GM19351 (cell line): ENCODE data around the gene TGFB3.
"Not testable (repeated sequence)": the region's sequence is repeated elsewhere in the genome, so short reads cannot be mapped to it uniquely, and the experiment has no call there.

Experiments used
- ATAC-seq: cut with Tn5 transposase; IDR thresholded peaks from one replicate; pipeline ENCODE4 v1.9.1; 2021; ENCODE audit warnings: mild to moderate bottlenecking, moderate library complexity; ENCODE audit not compliant: unreplicated experiment

The TGFB3 gene

DNA sequence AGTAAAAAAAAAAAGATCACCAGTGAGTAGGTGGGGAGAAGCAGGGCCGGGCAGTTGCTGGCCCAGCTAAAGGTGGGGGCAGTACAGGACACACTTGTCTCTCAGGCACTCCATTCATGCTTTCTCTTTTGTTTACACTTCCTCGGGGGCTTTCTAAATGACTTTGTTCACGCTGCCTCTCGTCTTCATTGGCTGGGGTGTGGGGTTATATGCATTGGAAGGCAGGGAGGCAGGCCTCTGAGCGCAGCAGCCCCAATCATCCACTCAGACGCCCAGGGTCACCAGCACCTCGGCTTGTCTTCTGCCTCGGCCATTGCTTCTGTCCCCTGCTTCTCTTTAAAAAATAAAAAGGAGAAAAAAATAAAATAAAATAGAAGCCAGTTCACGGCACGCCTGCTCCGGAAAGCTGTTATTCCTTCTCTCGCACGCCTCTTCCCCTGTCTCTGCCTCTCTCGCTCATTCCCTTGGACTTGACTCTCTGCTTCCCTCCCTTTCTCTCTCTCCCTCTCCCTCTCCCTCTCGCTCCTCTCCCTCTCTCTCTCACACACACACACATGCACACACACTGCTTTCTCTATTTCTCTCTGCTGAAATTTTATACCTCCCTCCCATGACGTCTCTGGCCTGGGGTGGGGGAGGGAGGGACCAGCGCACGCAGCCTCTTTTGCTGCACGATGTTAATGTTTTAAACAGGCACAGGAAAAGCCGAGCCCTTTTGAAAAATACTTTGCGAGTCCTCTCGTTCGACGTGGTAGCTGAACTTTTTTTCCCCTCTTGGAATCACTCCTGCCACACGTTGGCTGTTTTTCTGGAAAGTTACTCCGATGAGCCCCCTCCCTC lies at the start of gene TGFB3:
TSS of gene TGFB3 (minus strand) at position 570 of the 840 bp plus-strand sequence. CDS start 1,102 bp downstream, outside the sequence.
- peak; percentile 50 for ATAC-seq

DNA sequence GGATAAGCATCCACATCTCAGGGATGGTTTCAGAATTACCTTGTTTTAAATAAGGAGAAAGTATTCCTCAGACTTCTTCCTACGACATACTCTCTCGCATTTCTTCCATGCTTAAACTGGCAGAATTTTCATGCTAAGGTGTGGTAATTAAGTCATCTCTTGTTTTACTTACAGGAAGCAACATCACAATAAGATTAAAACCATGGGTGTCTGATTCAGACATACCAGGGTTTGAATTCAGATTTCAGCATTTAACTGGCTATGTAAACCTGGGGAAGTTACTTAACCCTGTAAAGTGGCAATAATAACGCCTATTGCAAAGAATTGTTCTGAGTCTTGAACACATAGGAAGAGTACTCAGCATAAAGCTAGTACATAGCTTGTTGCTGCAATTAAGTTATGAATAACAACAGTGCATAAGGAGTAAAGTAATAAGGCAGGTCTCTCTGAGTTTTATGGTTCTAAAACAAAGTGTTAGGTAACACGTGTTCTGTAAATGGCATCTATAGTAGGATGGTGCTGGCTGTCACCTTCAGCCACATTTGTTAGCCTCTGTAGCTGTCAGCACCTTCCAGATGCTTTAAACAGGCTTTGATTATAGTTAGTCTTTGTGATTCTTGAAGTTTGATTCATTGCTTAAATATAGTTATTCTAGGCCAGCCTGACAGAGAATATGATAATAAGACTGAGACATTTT lies 42.6 kb upstream of the TGFB3 start:
- no peak for ATAC-seq

DNA sequence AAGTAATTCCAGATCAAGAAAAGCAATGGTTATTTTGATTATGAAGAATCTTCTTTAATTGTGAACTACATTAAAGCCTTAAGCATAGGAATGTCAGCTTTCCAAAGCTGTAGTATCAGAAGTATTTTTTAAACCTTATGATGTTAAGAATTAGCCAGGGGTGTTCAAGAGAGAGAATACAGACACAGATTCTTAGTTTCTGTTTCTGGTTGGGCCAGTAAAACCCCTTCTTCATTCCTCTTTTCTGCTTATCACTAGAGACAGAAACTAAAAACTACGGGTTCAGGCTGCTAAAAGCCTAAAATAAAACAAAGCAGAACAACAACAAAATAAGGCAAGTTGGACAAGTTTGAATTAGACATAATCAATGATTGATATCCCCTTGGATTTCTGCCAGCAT lies 42.0 kb upstream of the TGFB3 start:
- ATAC-seq, result no peak

DNA sequence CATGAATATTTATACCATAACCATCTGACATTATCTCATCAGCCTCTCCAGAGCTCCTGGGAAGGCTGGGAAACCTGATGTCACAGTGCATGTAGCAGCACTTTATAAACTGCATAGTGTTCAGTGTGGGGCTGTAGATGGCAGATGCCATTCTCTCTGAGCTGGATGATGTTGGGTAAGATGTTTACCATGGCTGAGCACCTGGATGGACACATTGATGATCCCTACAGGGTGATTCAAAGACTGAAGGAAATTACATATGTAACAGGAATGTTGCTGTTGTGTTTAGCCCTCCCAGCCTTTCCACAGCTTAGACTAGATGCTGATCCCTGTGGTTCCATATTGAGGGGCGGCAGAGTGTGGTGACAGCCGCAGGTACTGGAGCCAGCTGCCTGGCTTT lies 41.2 kb upstream of the TGFB3 start:
- ATAC-seq, result no peak

DNA sequence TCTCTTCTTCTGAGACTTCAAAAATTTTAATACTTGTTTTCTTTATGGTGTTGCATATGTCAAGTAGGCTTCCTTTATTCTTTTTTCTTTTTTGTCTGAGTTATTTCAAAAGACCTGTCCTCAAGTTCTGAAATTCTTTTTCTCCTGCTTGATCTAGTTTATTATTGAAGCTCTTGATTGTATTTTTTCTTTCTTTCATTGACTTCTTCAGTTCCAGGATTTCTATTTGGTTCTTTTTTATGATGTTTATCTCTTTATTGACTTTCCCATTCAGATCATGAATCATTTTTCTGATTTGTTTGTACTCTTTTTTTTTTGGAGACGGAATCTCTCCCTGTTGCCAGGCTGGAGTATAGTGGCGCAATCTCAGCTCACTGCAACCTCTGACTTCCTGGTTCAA lies 37.9 kb upstream of the TGFB3 start:
- no peak for ATAC-seq

DNA sequence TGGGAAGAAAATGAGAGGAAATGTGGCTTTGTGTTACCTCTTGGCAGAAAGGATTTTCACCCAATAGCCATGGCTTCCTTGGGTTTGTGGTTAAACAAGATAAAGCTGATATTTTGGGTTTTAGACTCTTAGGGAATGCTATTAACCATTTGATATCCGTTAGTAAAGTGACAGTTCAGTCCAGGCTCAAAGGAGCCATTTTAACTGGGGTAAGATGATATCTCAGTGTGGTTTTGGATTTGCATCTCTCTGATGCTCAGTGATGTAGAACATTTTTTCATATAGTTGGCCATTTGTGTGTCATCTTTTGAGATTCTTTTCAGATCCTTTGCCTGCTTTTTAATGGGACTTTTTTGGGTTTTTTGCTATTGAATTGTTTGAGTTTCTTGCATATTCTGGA lies 33.9 kb upstream of the TGFB3 start:
- ATAC-seq, result no peak

DNA sequence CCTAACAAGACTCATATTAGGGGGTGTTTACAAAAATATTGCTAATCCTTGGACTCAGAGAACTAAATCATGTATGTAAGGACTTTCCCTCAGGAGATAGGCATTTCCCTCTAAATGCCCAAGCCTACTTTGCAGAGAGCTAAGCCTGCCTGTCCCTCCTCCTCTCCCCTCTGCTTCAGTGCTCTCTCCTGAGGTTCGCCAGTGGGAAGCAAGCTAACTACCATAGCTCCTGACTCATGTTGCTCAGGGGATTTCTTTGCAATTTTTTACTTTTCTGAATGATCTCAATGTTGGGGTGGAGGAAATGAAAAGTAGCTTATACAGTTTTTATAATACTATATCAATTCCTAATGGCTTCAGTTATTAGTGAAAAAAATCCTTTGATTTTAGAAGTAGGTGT lies 33.4 kb upstream of the TGFB3 start:
- ATAC-seq, result no peak

DNA sequence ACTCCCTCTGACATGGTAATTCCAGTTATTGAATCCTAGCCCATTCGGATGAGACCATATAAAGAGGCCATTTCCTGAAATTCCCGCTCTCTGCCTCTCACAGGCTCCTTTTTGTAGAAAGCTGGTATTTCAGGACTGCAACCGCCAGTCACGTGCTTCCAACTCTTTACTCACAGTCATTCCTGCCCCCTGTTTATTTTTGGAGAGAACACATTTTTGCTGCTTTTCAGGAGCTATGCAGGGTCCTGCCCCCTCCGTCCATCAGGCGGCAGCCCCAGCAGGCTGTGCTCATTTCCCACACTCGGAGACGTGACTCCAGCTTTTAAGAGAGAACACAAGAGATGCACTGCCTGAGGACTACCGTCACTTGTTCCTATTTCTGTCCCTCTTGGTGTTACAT lies 30.6 kb upstream of the TGFB3 start:
- ATAC-seq, result no peak

DNA sequence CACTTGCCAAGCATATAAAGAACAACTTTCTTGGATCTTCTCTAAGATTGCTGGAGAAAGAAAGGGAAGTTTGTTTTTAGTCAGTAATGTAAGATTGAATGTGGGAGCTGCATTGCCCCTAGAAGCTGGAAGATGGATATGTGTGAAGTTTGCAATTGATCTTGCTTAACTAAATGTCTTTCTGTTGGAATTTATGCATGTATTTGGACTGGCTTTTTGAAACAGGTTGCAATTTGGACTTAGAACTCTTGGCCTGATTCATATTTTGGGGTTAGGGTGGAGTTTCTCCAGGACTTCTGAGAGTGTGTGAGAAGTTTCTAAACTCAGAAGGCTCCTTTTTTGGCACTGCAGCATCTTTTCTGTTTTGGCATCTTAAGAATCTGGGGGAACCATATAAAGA lies 30.1 kb upstream of the TGFB3 start:
- no peak for ATAC-seq

DNA sequence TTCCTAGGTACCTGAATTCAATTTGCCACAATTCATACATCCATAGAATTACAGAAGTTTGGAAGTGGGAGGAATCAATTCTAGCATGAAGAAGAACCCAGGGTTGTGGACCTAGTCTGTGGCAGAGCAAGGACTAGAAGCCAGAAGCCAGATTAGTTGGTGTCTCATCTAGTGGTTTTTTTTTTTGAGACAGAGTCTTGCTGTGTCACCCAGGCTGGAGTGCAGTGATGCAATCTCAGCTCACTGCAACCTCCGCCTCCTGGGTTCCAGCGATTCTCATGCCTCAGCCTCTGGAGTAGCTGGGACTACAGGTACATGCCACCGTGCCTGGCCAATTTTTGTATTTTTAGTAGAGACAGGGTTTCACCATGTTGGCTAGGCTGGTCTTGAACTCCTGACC lies 27.8 kb upstream of the TGFB3 start:
- ATAC-seq, result not testable (repeated sequence)

DNA sequence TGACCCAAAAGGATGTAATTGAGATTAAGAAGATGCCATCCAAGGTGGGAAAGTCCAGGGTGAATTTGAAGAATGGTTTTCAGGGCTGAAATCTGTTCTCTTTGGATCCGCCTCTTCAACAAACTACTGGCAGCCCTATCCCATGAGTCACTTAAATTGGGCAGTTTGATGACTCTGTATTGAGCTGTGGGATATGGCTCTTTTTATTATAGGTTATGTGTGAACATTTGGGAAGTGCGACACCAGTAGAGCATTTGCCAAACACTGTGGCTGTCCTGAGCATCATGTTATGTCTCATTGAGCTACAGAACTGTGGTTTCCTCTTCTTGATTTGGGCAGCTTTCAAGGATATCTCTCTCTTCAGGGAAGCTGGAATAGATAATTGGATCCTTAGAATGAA lies 26.1 kb upstream of the TGFB3 start:
- ATAC-seq, result no peak

DNA sequence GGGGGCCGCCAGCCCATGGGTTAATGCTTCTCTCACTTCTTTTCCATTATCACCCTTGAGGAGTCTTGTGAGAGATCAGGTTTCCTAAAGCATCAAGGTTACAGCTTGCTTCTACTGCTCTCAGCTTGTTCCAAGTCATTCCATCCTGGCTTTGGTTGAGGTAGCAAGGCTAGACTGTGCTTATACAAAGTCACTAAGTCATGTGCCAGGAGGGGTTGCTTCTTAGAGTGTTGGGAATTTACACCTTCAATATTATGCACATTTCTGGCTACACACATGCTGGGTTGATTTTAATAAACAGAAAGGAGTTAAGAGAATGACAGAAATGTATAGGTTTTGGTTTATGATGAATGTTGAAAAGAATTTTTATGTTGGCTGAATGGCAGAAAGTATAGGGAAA lies 25.6 kb upstream of the TGFB3 start:
- ATAC-seq, result no peak

DNA sequence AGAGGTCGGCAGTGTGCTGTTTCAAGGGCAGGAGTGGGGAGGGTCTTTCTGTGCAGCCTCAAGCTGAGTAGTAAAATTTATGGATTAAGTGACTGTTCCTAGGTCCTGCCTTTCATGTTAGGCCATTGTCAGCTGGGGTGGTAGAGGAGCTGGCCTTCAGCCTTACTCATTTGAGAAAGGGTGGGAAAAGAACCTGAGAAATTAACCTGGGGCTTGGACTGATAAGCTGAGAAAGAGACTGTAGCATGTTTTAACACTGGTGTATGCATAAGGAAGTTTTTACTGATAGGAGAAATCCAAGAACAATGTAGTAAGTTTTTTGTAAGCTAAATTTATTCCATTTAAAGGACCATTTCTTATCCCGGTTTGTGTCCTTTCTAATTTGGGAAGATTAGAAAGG lies 24.5 kb upstream of the TGFB3 start:
- no peak for ATAC-seq

DNA sequence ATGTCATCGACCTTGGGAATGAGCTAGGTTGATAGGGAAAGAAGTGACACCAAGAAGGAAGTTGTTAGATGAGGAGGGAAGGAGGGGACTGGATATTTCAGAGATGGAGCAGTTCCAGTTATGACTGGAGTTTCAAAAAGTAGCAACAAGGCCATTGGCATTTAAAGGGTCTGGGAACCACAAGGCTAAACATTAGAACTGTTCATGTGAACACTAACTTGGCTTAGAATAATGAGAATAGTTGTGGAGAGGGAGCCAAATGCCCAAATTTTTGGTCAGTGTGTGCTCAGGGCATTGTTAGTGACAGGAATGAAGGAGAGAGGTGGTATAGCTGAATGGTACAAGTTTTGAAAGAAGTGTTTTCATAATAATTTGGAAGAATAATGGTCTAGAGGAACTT lies 20.6 kb upstream of the TGFB3 start:
- ATAC-seq, result no peak

DNA sequence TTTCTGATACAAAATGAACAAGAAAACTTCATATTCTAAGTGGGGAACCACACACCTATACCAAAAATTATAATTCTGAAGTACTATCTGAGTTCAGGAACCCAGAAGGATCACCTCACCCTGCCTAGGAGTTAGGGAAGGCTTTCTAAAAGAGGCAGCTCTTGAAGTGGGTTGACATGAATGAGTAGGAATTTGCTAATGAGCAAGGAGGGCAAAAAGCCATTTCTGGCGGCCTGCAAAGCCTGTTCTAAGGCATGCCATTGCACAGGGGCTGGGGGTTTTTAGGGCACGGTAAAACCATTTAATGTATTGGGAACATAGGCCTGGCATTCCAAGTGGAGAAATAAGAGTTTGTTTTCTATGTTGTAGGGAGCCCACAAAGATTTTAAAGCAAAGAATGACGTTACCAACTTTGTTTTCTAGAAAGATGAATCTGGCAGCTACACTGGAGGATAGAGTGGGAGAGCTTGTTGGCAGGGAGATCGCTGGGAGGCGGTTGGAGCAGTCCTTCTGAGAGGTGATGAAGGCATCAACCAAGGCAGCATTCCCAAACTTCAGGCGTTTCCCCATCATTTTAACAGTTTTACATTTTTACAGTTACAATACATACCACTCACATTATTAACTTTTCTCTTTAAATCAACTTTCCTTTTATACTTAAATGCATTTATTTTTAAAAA lies 17.9 kb upstream of the TGFB3 start:
- no peak for ATAC-seq

DNA sequence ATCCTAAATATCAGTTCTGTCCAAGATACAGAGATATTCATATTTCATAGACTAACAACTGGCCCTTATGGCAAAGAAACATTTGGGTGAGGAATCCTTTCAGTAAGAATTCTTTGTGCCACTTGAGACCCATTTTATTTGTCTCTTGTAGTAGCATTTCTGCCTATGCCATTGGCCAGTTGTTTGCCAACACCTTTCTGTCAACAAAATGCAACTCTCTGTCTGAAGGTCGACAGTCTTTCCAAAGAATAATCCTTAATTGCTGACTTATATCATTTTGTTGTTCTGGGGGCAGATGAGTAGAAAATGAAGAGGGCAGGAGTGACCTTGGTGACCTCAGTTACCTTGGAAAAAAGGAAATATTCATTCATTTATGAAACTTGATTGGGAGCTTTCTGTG lies 14.7 kb upstream of the TGFB3 start:
- ATAC-seq, result no peak

DNA sequence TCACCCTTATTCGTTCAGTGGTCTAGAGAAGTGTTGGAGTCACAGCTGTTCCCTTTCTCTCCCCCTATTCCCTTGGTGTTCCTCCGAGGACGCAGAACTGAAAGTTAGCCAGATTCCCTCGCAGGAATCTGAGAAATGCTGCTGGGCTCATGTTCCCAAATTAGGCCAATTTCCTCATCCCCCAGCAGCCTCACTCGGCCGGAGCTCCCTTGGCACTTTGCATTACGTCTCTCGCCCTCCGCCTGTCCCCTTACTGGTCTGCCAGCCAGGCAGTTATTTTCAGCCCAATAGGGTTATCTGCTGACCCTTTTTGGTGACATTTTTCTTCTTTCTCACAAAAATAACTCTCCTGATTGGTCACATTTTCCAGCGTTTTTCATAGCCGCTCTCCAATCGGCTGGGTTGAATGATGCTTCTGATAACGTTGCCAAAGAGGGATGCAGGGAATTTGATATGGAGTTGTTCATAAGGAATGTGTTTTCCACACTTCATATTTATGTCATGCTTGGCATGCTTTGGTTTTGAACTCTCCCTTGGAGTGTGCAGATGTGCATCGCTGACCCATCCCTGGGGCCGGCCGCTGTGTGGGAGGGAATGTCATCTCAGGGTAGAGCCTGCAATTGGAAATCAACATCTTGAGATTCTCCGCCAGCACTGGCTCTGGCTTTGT lies 13.7 kb upstream of the TGFB3 start:
- ATAC-seq, result no peak

DNA sequence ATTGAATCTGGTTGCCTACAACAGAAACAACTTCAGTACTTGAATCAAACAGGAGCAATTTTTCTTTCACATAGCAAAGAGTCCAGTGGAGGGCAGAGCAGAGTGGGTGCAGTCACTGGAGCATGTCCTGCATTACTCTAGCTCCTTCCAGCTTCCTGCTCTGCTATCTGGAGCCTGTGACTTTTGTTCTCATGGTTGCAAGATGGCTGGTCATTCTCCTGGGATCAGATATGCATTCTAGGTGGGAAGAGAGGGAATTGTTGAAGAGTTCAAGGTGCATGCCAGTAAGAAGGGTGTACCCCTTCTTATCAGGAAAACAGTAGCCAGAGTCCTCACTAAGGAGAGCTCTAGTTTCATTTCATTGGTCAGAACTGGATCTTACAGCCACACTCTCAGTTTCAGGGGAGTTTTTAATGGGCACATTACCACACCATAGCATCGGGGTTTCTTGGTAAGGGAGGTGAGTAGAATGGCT lies 11.8 kb upstream of the TGFB3 start:
- ATAC-seq, result peak; percentile 47

DNA sequence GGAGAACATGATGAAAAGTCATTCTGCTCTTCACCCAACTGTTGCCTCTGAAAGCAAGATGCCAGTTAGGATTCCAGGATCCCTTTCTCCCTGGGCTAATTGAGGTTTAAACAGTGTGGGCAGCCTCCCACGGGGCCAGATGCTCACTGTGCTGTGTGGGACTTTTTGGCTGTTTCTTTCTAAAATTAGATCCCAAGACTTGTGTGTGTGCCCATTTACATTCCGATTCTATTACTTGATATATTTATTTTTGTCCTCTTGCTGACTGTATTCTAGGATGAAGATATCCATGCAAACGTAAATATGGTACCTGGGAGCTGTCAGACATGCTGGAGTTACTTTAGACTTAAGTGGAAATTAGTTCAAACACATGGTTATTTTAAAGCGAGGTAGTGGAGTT lies 10.0 kb upstream of the TGFB3 start:
- ATAC-seq, result no peak

DNA sequence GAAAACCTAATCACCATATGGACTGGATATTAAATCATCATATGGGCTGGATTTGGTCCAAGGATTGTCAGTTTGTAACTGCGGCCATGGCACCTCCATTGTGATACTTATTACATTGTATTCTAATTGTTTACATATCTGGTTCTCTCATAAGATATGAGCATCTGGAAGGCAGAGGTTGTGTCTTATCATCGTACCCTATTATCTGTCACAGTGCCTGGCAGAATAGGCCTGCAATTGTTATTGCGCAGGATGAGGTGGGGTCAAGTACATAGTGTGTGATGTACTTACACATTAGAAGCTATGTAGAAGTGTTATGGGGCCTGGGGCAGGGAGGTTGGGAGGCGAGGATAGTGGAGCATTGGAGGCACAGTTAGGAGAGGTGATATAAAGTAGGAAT lies 8.5 kb upstream of the TGFB3 start:
- no peak for ATAC-seq

DNA sequence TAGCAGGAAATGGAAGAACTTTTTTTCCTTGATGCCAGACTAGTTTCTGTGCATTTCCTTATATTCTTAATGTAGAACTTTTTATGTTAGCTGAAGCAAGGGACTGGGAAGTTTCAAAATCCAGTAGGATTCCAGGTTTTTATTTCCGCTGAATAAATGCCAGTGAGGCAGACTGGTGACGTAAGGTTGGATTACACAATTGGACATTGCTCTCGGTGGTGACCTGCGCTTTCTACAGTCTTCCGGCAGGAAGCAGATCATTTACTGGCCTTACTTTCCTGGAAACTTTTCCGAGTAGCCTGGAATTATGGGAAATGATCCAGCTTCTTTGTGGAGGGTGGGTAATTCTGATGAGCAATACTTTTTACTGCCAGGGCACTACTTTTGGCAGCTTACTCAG lies 7.3 kb upstream of the TGFB3 start:
- no peak for ATAC-seq
